GM13977 (cell line): ENCODE data around the gene SOCS3.
A peak's percentile ranks its signal among the peaks of the same experiment; 100 is the strongest.
"Not testable (repeated sequence)": the region's sequence is repeated elsewhere in the genome, so short reads cannot be mapped to it uniquely, and the experiment has no call there.

Experiments
- DNase-seq: peaks from one replicate; pipeline ENCODE4 v3.0.0; 2012; ENCODE audit warnings: low spot score
- in situ Hi-C: fragments of 300-500 bp; cut with MboI; formaldehyde crosslinking; loops from one replicate; pipeline ENCODE4 v1.12.0; 2022; ENCODE audit warnings: low sequenced_read_pairs, low pct_unique_long_range_greater_than_20kb, mixed read lengths, inconsistent platforms; ENCODE audit not compliant: unreplicated experiment
- TF ChIP-seq, protein P1 (sequence below): IDR thresholded peaks from 2 replicates; pipeline ENCODE4 v1.5.1; 2012; ENCODE audit warnings: mild to moderate bottlenecking, control low read depth; ENCODE audit not compliant: insufficient read depth; ENCODE audit errors: extremely low read depth, missing control alignments

The SOCS3 gene

GRCh38 chr17:78340183-78340955, 19.5 kb downstream of the SOCS3 start:
- in situ Hi-C loops = no loop called here
- DNase-seq = no peak
- TF ChIP-seq, protein P1, sequence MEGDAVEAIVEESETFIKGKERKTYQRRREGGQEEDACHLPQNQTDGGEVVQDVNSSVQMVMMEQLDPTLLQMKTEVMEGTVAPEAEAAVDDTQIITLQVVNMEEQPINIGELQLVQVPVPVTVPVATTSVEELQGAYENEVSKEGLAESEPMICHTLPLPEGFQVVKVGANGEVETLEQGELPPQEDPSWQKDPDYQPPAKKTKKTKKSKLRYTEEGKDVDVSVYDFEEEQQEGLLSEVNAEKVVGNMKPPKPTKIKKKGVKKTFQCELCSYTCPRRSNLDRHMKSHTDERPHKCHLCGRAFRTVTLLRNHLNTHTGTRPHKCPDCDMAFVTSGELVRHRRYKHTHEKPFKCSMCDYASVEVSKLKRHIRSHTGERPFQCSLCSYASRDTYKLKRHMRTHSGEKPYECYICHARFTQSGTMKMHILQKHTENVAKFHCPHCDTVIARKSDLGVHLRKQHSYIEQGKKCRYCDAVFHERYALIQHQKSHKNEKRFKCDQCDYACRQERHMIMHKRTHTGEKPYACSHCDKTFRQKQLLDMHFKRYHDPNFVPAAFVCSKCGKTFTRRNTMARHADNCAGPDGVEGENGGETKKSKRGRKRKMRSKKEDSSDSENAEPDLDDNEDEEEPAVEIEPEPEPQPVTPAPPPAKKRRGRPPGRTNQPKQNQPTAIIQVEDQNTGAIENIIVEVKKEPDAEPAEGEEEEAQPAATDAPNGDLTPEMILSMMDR = no peak

DNA sequence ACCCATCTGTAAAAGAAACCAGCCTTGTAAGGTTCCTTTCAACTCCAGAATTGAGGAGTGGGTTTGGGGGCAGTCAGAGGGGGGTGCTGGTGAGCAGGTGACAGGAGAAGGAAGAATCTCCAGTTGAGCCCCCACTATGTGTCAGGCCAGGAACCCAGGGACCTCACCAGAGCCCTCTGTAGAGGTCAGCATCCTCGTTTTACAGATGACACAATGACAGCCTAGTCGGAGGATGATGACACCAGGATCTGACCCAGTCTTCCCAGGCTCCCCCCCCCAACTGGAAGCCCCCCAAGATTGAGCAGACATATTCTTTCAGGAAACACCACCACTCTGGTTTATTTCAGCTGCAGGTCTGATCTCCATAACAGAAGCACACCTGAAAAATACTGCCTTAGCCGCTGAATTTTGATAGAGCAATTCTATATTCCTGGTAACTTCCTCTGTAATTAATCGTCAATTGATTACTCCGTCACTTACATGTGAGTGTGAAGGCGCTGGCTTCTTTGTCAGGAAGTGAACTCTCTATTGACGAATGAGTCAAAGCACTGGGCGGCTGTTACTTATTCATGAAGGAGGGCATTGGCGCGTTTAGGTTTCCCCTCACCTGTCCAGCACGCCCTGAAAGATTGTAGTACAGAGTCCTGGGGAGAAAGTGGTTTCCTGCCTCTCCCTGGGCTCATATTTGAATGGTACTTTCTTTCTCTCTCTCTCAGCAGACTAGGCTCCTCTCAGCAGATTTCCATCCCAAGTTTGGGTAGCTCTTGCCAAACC, 21.2 kb downstream of the SOCS3 start:
- in situ Hi-C loops = no loop called here
- DNase-seq = peak; percentile 67
- TF ChIP-seq, protein P1 = no peak

GRCh38 chr17:78337244-78338109, 22.4 kb downstream of the SOCS3 start:
- in situ Hi-C loops = no loop called here
- peak; percentile 75 for DNase-seq
- TF ChIP-seq, protein P1 = no peak

- in situ Hi-C loops = no loop called here
- TF ChIP-seq, protein P1 = no peak
- no peak for DNase-seq
These were observed 24.7 kb downstream of the SOCS3 start for GRCh38 chr17:78335209-78335608.

GRCh38 chr17:78332991-78333390, 26.9 kb downstream of the SOCS3 start:
- DNase-seq = no peak
- TF ChIP-seq, protein P1 = no peak
- in situ Hi-C loops = no loop called here

GRCh38 chr17:78331355-78331754, 28.5 kb downstream of the SOCS3 start:
- in situ Hi-C loops = not testable (repeated sequence)

More at GRCh38 chr17:78331355-78331754, 28.5 kb downstream of the SOCS3 start:
- DNase-seq = not testable (repeated sequence)
